ENCODE measurements around the gene HMBS.

GRCh38 chr11:119062779-119063178 lies 21.9 kb upstream of the HMBS start:
- TF ChIP-seq, protein P1, sequence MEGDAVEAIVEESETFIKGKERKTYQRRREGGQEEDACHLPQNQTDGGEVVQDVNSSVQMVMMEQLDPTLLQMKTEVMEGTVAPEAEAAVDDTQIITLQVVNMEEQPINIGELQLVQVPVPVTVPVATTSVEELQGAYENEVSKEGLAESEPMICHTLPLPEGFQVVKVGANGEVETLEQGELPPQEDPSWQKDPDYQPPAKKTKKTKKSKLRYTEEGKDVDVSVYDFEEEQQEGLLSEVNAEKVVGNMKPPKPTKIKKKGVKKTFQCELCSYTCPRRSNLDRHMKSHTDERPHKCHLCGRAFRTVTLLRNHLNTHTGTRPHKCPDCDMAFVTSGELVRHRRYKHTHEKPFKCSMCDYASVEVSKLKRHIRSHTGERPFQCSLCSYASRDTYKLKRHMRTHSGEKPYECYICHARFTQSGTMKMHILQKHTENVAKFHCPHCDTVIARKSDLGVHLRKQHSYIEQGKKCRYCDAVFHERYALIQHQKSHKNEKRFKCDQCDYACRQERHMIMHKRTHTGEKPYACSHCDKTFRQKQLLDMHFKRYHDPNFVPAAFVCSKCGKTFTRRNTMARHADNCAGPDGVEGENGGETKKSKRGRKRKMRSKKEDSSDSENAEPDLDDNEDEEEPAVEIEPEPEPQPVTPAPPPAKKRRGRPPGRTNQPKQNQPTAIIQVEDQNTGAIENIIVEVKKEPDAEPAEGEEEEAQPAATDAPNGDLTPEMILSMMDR (IDR thresholded peaks at IDR 0.05), result no peak
- TF ChIP-seq POLR2A (IDR thresholded peaks at IDR 0.05), result no peak
- no peak for TF ChIP-seq EP300 (IDR thresholded peaks at IDR 0.05)

All from tibial nerve (tissue), 4 donors.